Thoracic aorta (tissue), 2 donors: ENCODE results near the gene TRAF5. TPM values are rescaled to one million over a fixed set of nuclear protein-coding genes. Genes with fewer than 3 reads are reported as not detected.

Source experiments
- ATAC-seq: fragments of 150-250 bp; one replicate; pipeline ENCODE4 v1.8.0; 2017; ENCODE audit warnings: low read depth; ENCODE audit not compliant: insufficient number of reproducible peaks, low FRiP score
- DNase-seq: peaks from one replicate; pipeline ENCODE4 v3.0.0-alpha.2; 2020; ENCODE audit warnings: low spot score
- H3K27ac ChIP-seq, 2 donors: fragments of 200-600 bp; sonication (generic); 1 replicate in 1 of 2; 2 replicates in 1 of 2; pipeline ENCODE4 v1.5.1; 2016; ENCODE audit warnings: mild to moderate bottlenecking in 2 of 2, moderate library complexity in 2 of 2
- H3K27me3 ChIP-seq: fragments of 200-600 bp; sonication (generic); replicated peaks from 2 replicates; pipeline ENCODE4 v1.6.0; 2016; ENCODE audit warnings: mild to moderate bottlenecking; ENCODE audit not compliant: insufficient read depth
- H3K36me3 ChIP-seq: fragments of 200-600 bp; sonication (generic); one replicate; pipeline ENCODE4 v1.5.1; 2016
- H3K4me1 ChIP-seq, 2 donors: fragments of 200-600 bp; sonication (generic); 1 replicate in 1 of 2; 2 replicates in 1 of 2; pipeline versions ENCODE4 v1.5.1 to v1.6.0; 2016; ENCODE audit warnings: low read depth in 2 of 2, mild to moderate bottlenecking in 1 of 2; ENCODE audit not compliant: control insufficient read depth in 1 of 2
- H3K4me3 ChIP-seq: fragments of 200-600 bp; sonication (generic); 2 replicates; pipeline ENCODE4 v1.5.1; 2016; ENCODE audit warnings: mild to moderate bottlenecking
- H3K9me3 ChIP-seq: fragments of 200-600 bp; sonication (generic); 2 replicates; pipeline ENCODE4 v1.5.1; 2016
- CTCF ChIP-seq: fragments of 200-600 bp; sonication (generic); IDR thresholded peaks from one replicate; pipeline ENCODE4 v1.5.1; 2019; ENCODE audit warnings: antibody characterized with exemption
- total RNA-seq, 2 donors: library from RNA; depleted of rRNA; stranded (reverse); fragments of >200 nt; gene quantifications; one replicate each; pipeline versions ENCODE4 v1.1.0 to v1.2.3, GENCODE V29; 2016

The TRAF5 gene
- total RNA-seq, 2 donors from 2014 or later, result 55.8 to 62.7 TPM

GRCh38 chr1:211377539-211378450 is 51.2 kb downstream of the TRAF5 start:
- H3K27ac ChIP-seq, result peak overlapping the region; percentile 34 to 66
- DNase-seq (no peak), ATAC-seq (no peak)

GRCh38 chr1:211378844-211379243 is 52.2 kb downstream of the TRAF5 start:
- Histone ChIP-seq H3K4me3 (no peak overlapping the region), H3K4me1 (peaks cover 9 to 13% of the 10 kb centered on the region in 2 donors), H3K27ac (no peak overlapping the region), H3K27me3 (no peaks in the 10 kb centered on the region), H3K9me3 (no peaks in the 10 kb centered on the region), H3K36me3 (peaks cover 14% of the 10 kb centered on the region)
- ATAC-seq (no peak), DNase-seq (no peak)
- no peak for TF ChIP-seq CTCF

More at GRCh38 chr1:211377539-211378450, 51.2 kb downstream of the TRAF5 start:
- H3K27me3 ChIP-seq, result no peaks in the 10 kb centered on the region
- no peaks in the 10 kb centered on the region for H3K9me3 ChIP-seq
- peaks cover 16% of the 10 kb centered on the region for H3K36me3 ChIP-seq
- no peak overlapping the region for H3K4me3 ChIP-seq
- peaks cover 9% of the 10 kb centered on the region in 2 donors for H3K4me1 ChIP-seq
- no peak for TF ChIP-seq CTCF

- Histone ChIP-seq H3K9me3 (no peaks in the 10 kb centered on the region), H3K36me3 (peaks cover 10% of the 10 kb centered on the region), H3K4me3 (no peak overlapping the region), H3K27me3 (no peaks in the 10 kb centered on the region), H3K27ac (no peak overlapping the region), H3K4me1 (peaks cover 9 to 13% of the 10 kb centered on the region in 2 donors)
- ATAC-seq (no peak), DNase-seq (no peak)
- TF ChIP-seq CTCF, result no peak
Observed at GRCh38 chr1:211379446-211379845, 52.8 kb downstream of the TRAF5 start.

GRCh38 chr1:211381481-211382181 is 55.0 kb downstream of the TRAF5 start:
- DNase-seq, result no peak
- ATAC-seq, result no peak
- no peaks in the 10 kb centered on the region for H3K27me3 ChIP-seq
- TF ChIP-seq CTCF, result no peak
- H3K4me1 ChIP-seq, result peaks cover 9 to 13% of the 10 kb centered on the region in 2 donors
- no peaks in the 10 kb centered on the region for H3K36me3 ChIP-seq
- peak overlapping the region; percentile 85 for H3K4me3 ChIP-seq
- H3K9me3 ChIP-seq, result no peaks in the 10 kb centered on the region
- H3K27ac ChIP-seq, result peak overlapping the region in 1 of 2 donors; percentile 94

GRCh38 chr1:211382182-211382713 is 55.6 kb downstream of the TRAF5 start:
- no peak for DNase-seq
- H3K4me3 ChIP-seq, result peak overlapping the region; percentile 85
- H3K4me1 ChIP-seq, result peaks cover 9 to 13% of the 10 kb centered on the region in 2 donors
- H3K27ac ChIP-seq, result peak overlapping the region; percentile 94 to 95
- TF ChIP-seq CTCF, result no peak
- H3K27me3 ChIP-seq, result no peaks in the 10 kb centered on the region
- H3K36me3 ChIP-seq, result no peaks in the 10 kb centered on the region
- H3K9me3 ChIP-seq, result no peaks in the 10 kb centered on the region
- ATAC-seq, result no peak
